ENCODE measurements around the gene HSPE1. TPM values are rescaled to one million over a fixed set of nuclear protein-coding genes. Genes with fewer than 3 reads are reported as not detected.

HSPE1 gene
- total RNA-seq, 1 experiment from 2014 or later: 291 TPM

DNA sequence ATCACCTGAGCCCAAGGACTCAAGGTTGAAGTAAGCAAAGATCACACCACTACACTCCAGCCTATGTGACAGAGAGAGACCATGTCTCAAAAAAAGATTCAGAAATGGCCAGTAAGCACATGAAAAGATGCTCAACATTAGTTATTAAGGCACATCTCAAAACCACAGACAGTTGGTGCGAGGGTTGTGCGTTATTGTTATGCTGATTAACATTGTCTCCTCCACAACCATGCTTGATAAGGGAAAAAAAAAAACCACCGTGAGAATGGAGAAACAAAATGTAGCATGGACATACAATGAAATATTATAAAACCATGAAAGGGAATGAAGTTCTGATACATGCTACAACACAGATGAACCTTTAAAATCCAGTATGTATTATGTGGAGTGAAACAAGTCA is 43.0 kb downstream of the HSPE1 start:
- CTCF ChIA-PET: no interaction called here
- Histone ChIP-seq H2AFZ (ENCODE audit: low read depth, low read length, poor library complexity, severe bottlenecking) (no peak overlapping the region), H4K20me1 (ENCODE audit: insufficient read depth) (peaks cover 14% of the 10 kb centered on the region; the same call in 1 of the 2 replicates), H3K9ac (ENCODE audit: low read length) (no peak overlapping the region), H3K4me1 (ENCODE audit: control insufficient read depth in 1 of 2, insufficient read depth in 2 of 2, low read length in 2 of 2) (no peaks in the 10 kb centered on the region), H3K79me2 (ENCODE audit: insufficient read depth, low read length) (peaks cover 56% of the 10 kb centered on the region), H3K27ac (ENCODE audit: low read depth, low read length) (no peak overlapping the region), H3K4me3 (replicated peaks in 1 of 2; ENCODE audit: low read depth in 1 of 2, low read length in 2 of 2) (no peak overlapping the region), H3K9me2 (ENCODE audit: insufficient read depth) (no peaks in the 10 kb centered on the region), H3K27me3 (ENCODE audit: insufficient read depth, low read length) (no peaks in the 10 kb centered on the region), H3K4me2 (ENCODE audit: low read length) (no peak overlapping the region), H3K36me3 (ENCODE audit: control insufficient read depth in 1 of 2, insufficient read depth in 2 of 2, low read length in 2 of 2) (peaks cover 17 to 24% of the 10 kb centered on the region in 2 experiments), H3K9me3 (ENCODE audit: control insufficient read depth in 1 of 2, insufficient read depth in 1 of 2, low read depth in 1 of 2, low read length in 2 of 2) (no peaks in the 10 kb centered on the region)
- intact Hi-C loops (cut with micrococcal nuclease): no loop called here
- TF ChIP-seq EGR1 (IDR thresholded peaks at IDR 0.05; ENCODE audit: low read depth): no peak
- no peak for TF ChIP-seq POLR2A (IDR thresholded peaks at IDR 0.05; ENCODE audit: borderline replicate concordance, extremely low read depth, insufficient read depth, insufficient read length)
- TF ChIP-seq ZFX (IDR thresholded peaks at IDR 0.05): no peak
- no peak for TF ChIP-seq ZBTB33 (IDR thresholded peaks at IDR 0.05; ENCODE audit: extremely low read depth, insufficient replicate concordance, low read length)
- TF ChIP-seq TCF7L2 (IDR thresholded peaks at IDR 0.05; ENCODE audit: borderline replicate concordance, extremely low read depth, insufficient read depth, insufficient read length): no peak
- no peak for TF ChIP-seq JUND (IDR thresholded peaks at IDR 0.05)
- TF ChIP-seq CEBPB (IDR thresholded peaks at IDR 0.05; ENCODE audit: low read depth): no peak
- no peak for TF ChIP-seq MAX (IDR thresholded peaks at IDR 0.05)
- TF ChIP-seq EZH2phosphoT487 (IDR thresholded peaks at IDR 0.05; ENCODE audit: borderline replicate concordance): no peak
- TF ChIP-seq ELF1 (IDR thresholded peaks at IDR 0.05; ENCODE audit: borderline replicate concordance, low read depth): no peak
- TF ChIP-seq SP1 (IDR thresholded peaks at IDR 0.05; ENCODE audit: low read depth): no peak
- no peak for TF ChIP-seq SRF (IDR thresholded peaks at IDR 0.05; ENCODE audit: low read depth)
- no peak for TF ChIP-seq RAD21 (IDR thresholded peaks at IDR 0.05; ENCODE audit: low read depth)
- no peak for TF ChIP-seq CBX3 (IDR thresholded peaks at IDR 0.05; ENCODE audit: low read depth)
- TF ChIP-seq, protein P1, sequence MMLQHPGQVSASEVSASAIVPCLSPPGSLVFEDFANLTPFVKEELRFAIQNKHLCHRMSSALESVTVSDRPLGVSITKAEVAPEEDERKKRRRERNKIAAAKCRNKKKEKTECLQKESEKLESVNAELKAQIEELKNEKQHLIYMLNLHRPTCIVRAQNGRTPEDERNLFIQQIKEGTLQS (IDR thresholded peaks at IDR 0.05): no peak
- no peak for TF ChIP-seq YY1 (IDR thresholded peaks at IDR 0.05; ENCODE audit: extremely low read depth, insufficient replicate concordance, low read depth, low read length)
- DNase-seq (ENCODE audit: low read depth, low spot score): no peak
- RAD21 ChIA-PET (ENCODE audit: low non-redundant PET in 1 of 2, low total read pairs in 2 of 2, uncharacterized antibody in 2 of 2, unreplicated experiment in 2 of 2): no interaction called here
- BruUV-seq (replicated peaks): no TSS peak
- POLR2A ChIA-PET: no interaction called here
- no peak for ATAC-seq
